ENCODE results near the gene GIPR. TPM values are rescaled to one million over a fixed set of nuclear protein-coding genes. Genes with fewer than 3 reads are reported as not detected.

GIPR gene
- total and polyA plus RNA-seq, 10 donors, result 0.49 to 7.5 (median 3.0) TPM

- H3K36me3 ChIP-seq, result peaks cover 0 to 14% (median 0%) of the 10 kb centered on the region in 6 donors
- TF ChIP-seq POLR2AphosphoS5 (IDR thresholded peaks at IDR 0.05), result no peak
- no peak for TF ChIP-seq POLR2A (IDR thresholded peaks at IDR 0.05)
- no peak for TF ChIP-seq CTCF (IDR thresholded peaks at IDR 0.05 in 8 of 11, conservative IDR thresholded peaks at IDR 0.05 in 3 of 11)
- H3K27me3 ChIP-seq (replicated peaks in 1 of 7), result no peaks in the 10 kb centered on the region
- H3K9me3 ChIP-seq, result no peaks in the 10 kb centered on the region
- 7 to 24% (median 15%) methylated on average over 10 of the region's 10 CpGs for WGBS, 5 donors
- intact Hi-C loops (cut with DNase I; ENCODE audit: low total_unique reads), result no loop called here
- no peak for DNase-seq
- peak overlapping the region in 5 of 8 donors; percentile 68 to 89 (median 86) for H3K27ac ChIP-seq
- peak overlapping the region; percentile 49 to 94 (median 63) for H3K4me3 ChIP-seq
- peaks cover 14 to 57% (median 27%) of the 10 kb centered on the region in 6 donors for H3K4me1 ChIP-seq
Measured at GRCh38 chr19:45729800-45730290, 61.8 kb downstream of the GIPR start.

GRCh38 chr19:45730368-45731288 is 62.6 kb downstream of the GIPR start, which contains the start of gene FBXO46:
Gene FBXO46, minus strand, starts transcription at chr19:45730896. Its CDS starts 17,401 bp downstream, at chr19:45713495.
- peak; percentile 99 for DNase-seq
- intact Hi-C loops (cut with DNase I; ENCODE audit: low total_unique reads), result no loop called here
- Histone ChIP-seq H3K4me1 (peaks cover 14 to 55% (median 27%) of the 10 kb centered on the region in 6 donors), H3K36me3 (peaks cover 0 to 6% (median 0%) of the 10 kb centered on the region in 6 donors), H3K4me3 (peak within 1 kb of the TSS; percentile 49 to 94 (median 63)), H3K27ac (peak within 1 kb of the TSS; percentile 63 to 89 (median 79)), H3K9me3 (no peaks in the 10 kb centered on the region), H3K27me3 (replicated peaks in 1 of 7) (no peaks in the 10 kb centered on the region)
- TF ChIP-seq POLR2A (IDR thresholded peaks at IDR 0.05) (peak in 2 of 3 donors; percentile 49 to 50), POLR2AphosphoS5 (IDR thresholded peaks at IDR 0.05) (peak; percentile 95 to 97 (median 96)), CTCF (IDR thresholded peaks at IDR 0.05 in 8 of 11, conservative IDR thresholded peaks at IDR 0.05 in 3 of 11) (peak in 2 of 11 experiments; percentile 23 to 26)
- 1 to 2% (median 1%) methylated on average over 48 of the region's 48 CpGs for WGBS, 5 donors

Small RNAs within 50 kb of the gene (microRNA-seq; reads per million reads assigned to microRNA genes)
- gene MIR330 (83.4 to 162 (median 125) reads per million in 3 donors), gene MIR642A (0 reads per million in 3 donors), gene MIR642B (0 reads per million in 3 donors)

Small RNAs within 50 kb of the gene (small RNA-seq; reads per million reads assigned to genes)
- gene MIR642A (0.21 to 0.49 (median 0.40) reads per million in 4 donors), gene RN7SL836P (0.08 to 0.27 (median 0.16) reads per million in 4 donors)

Other genes starting within 250 kb of the GIPR start
- 10 to 100 TPM; 47.3 to 69.4 (median 59.7) TPM for gene ERCC1, start 244.3 kb upstream of the GIPR start, total RNA-seq
- 10 to 100 TPM; 45.3 to 54.6 (median 50.0) TPM for gene ERCC1, start 244.3 kb upstream of the GIPR start, polyA plus RNA-seq
- 10 to 100 TPM in 2 of 7 donors, 1 to 10 TPM in 4, under 1 TPM in 1; 0.92 to 41.7 (median 1.6) TPM for gene FOSB, start 200.2 kb upstream of the GIPR start, total RNA-seq
- gene FOSB, start 200.2 kb upstream of the GIPR start, polyA plus RNA-seq, result 1 to 10 TPM in 2 of 3 donors, under 1 TPM in 1; 0.42 to 2.2 (median 1.3) TPM
- gene RTN2, start 171.2 kb upstream of the GIPR start, total RNA-seq, result 10 to 100 TPM in 6 of 7 donors, 1 to 10 TPM in 1; 9.2 to 22.6 (median 15.1) TPM
- gene RTN2, start 171.2 kb upstream of the GIPR start, polyA plus RNA-seq, result 1 to 10 TPM; 4.9 to 7.9 (median 7.6) TPM
- 10 to 100 TPM in 2 of 7 donors, 1 to 10 TPM in 5; 6.3 to 21.4 (median 9.6) TPM for gene PPM1N, start 169.8 kb upstream of the GIPR start, total RNA-seq
- 10 to 100 TPM in 2 of 3 donors, 1 to 10 TPM in 1; 9.5 to 13.4 (median 10.7) TPM for gene PPM1N, start 169.8 kb upstream of the GIPR start, polyA plus RNA-seq
- gene VASP, start 160.7 kb upstream of the GIPR start, total RNA-seq, result 100 to 1,000 TPM; 146 to 386 (median 221) TPM
- 100 to 1,000 TPM; 154 to 210 (median 161) TPM for gene VASP, start 160.7 kb upstream of the GIPR start, polyA plus RNA-seq
- 10 to 100 TPM; 13.6 to 18.4 (median 16.7) TPM for gene OPA3, start 83.4 kb upstream of the GIPR start, total RNA-seq
- 1 to 10 TPM; 2.8 to 7.7 (median 3.0) TPM for gene OPA3, start 83.4 kb upstream of the GIPR start, polyA plus RNA-seq
- gene GPR4, start 66.0 kb upstream of the GIPR start, total RNA-seq, result 1 to 10 TPM; 2.6 to 5.6 (median 4.2) TPM
- 1 to 10 TPM in 2 of 3 donors, under 1 TPM in 1; 0.33 to 2.1 (median 1.2) TPM for gene GPR4, start 66.0 kb upstream of the GIPR start, polyA plus RNA-seq
- gene EML2, start 28.8 kb upstream of the GIPR start, total RNA-seq, result 10 to 100 TPM; 30.8 to 60.6 (median 50.6) TPM
- gene EML2, start 28.8 kb upstream of the GIPR start, polyA plus RNA-seq, result 10 to 100 TPM; 27.1 to 39.9 (median 34.8) TPM
- 100 to 1,000 TPM; 117 to 280 (median 200) TPM for gene SNRPD2, start 23.7 kb downstream of the GIPR start, total RNA-seq
- gene SNRPD2, start 23.7 kb downstream of the GIPR start, polyA plus RNA-seq, result 100 to 1,000 TPM; 368 to 587 (median 432) TPM
- 10 to 100 TPM in 2 of 7 donors, 1 to 10 TPM in 5; 5.0 to 10.7 (median 8.8) TPM for gene QPCTL, start 24.4 kb downstream of the GIPR start, total RNA-seq
- gene QPCTL, start 24.4 kb downstream of the GIPR start, polyA plus RNA-seq, result 10 to 100 TPM in 2 of 3 donors, 1 to 10 TPM in 1; 9.5 to 10.7 (median 10.2) TPM
- gene FBXO46, start 62.7 kb downstream of the GIPR start, total RNA-seq, result 10 to 100 TPM; 12.8 to 28.1 (median 23.6) TPM
- gene FBXO46, start 62.7 kb downstream of the GIPR start, polyA plus RNA-seq, result 10 to 100 TPM in 2 of 3 donors, 1 to 10 TPM in 1; 8.8 to 14.4 (median 10.4) TPM
- not detected for gene MEIOSIN, start 65.2 kb downstream of the GIPR start, total RNA-seq
- gene MEIOSIN, start 65.2 kb downstream of the GIPR start, polyA plus RNA-seq, result under 1 TPM in 1 of 3 donors, not detected in 2; 0.02 TPM
- gene SIX5, start 101.0 kb downstream of the GIPR start, total RNA-seq, result 10 to 100 TPM in 2 of 7 donors, 1 to 10 TPM in 5; 6.5 to 13.2 (median 8.5) TPM
- 1 to 10 TPM; 4.4 to 8.9 (median 5.2) TPM for gene SIX5, start 101.0 kb downstream of the GIPR start, polyA plus RNA-seq
- gene DMPK, start 114.3 kb downstream of the GIPR start, total RNA-seq, result 10 to 100 TPM; 22.2 to 54.6 (median 32.7) TPM
- 100 to 1,000 TPM in 1 of 3 donors, 10 to 100 TPM in 2; 17.9 to 147 (median 38.1) TPM for gene DMPK, start 114.3 kb downstream of the GIPR start, polyA plus RNA-seq
- 10 to 100 TPM; 35.1 to 57.0 (median 48.4) TPM for gene DMWD, start 124.6 kb downstream of the GIPR start, total RNA-seq
- gene DMWD, start 124.6 kb downstream of the GIPR start, polyA plus RNA-seq, result 10 to 100 TPM in 1 of 3 donors, 1 to 10 TPM in 2; 6.4 to 36.1 (median 6.7) TPM
- gene RSPH6A, start 147.1 kb downstream of the GIPR start, total RNA-seq, result under 1 TPM in 3 of 7 donors, not detected in 4; 0.19 to 0.41 (median 0.33) TPM
- gene RSPH6A, start 147.1 kb downstream of the GIPR start, polyA plus RNA-seq, result under 1 TPM in 1 of 3 donors, not detected in 2; 0.13 TPM
- 100 to 1,000 TPM in 1 of 7 donors, 10 to 100 TPM in 6; 56.3 to 106 (median 75.1) TPM for gene SYMPK, start 194.9 kb downstream of the GIPR start, total RNA-seq
- gene SYMPK, start 194.9 kb downstream of the GIPR start, polyA plus RNA-seq, result 100 to 1,000 TPM in 2 of 3 donors, 10 to 100 TPM in 1; 60.3 to 148 (median 147) TPM
- under 1 TPM in 1 of 7 donors, not detected in 6; 0.24 TPM for gene FOXA3, start 196.1 kb downstream of the GIPR start, total RNA-seq
- under 1 TPM in 2 of 3 donors, not detected in 1; 0.09 to 0.16 TPM for gene FOXA3, start 196.1 kb downstream of the GIPR start, polyA plus RNA-seq
- 10 to 100 TPM; 18.5 to 29.4 (median 23.3) TPM for gene IRF2BP1, start 217.9 kb downstream of the GIPR start, total RNA-seq
- 10 to 100 TPM in 2 of 3 donors, 1 to 10 TPM in 1; 10.0 to 19.9 (median 10.6) TPM for gene IRF2BP1, start 217.9 kb downstream of the GIPR start, polyA plus RNA-seq
- 10 to 100 TPM in 4 of 7 donors, 1 to 10 TPM in 3; 5.8 to 13.2 (median 11.0) TPM for gene MYPOP, start 234.4 kb downstream of the GIPR start, total RNA-seq
- 1 to 10 TPM; 5.1 to 9.6 (median 9.3) TPM for gene MYPOP, start 234.4 kb downstream of the GIPR start, polyA plus RNA-seq
- not detected for gene NANOS2, start 246.6 kb downstream of the GIPR start, total RNA-seq
- gene NANOS2, start 246.6 kb downstream of the GIPR start, polyA plus RNA-seq, result not detected